DND-41 (cell line): Measurements from ENCODE around the gene TGM2.

Experiments used
- ATAC-seq: fragments of 200-7000 bp; cut with Tn5 transposase; 3 replicates; pipeline ENCODE4 v1.9.1; 2021; ENCODE audit warnings: low read depth; ENCODE audit not compliant: insufficient read depth
- DNase-seq: peaks from one replicate; pipeline ENCODE4 v3.0.0-alpha.2; 2020
- H2AFZ ChIP-seq: 2 replicates; pipeline ENCODE4 v1.6.0; 2012; ENCODE audit warnings: low read depth, low read length
- H3K27ac ChIP-seq: 2 replicates; pipeline ENCODE4 v1.5.1; 2012; ENCODE audit warnings: low read length, inconsistent platforms
- H3K27me3 ChIP-seq: fragments of 200-600 bp; sonication (generic); 2 replicates; pipeline ENCODE4 v1.6.0; 2012; ENCODE audit warnings: low read length, mild to moderate bottlenecking, inconsistent platforms; ENCODE audit not compliant: insufficient read depth, poor library complexity
- H3K36me3 ChIP-seq: 2 replicates; pipeline ENCODE4 v1.5.1; 2012; ENCODE audit warnings: low read length, inconsistent platforms; ENCODE audit not compliant: insufficient read depth
- H3K4me1 ChIP-seq: 2 replicates; pipeline ENCODE4 v1.5.1; 2012; ENCODE audit warnings: mild to moderate bottlenecking, low read length; ENCODE audit not compliant: insufficient read depth
- H3K4me2 ChIP-seq: 2 replicates; pipeline ENCODE4 v1.6.0; 2012; ENCODE audit warnings: mild to moderate bottlenecking, moderate library complexity, low read length, inconsistent platforms; ENCODE audit not compliant: insufficient read depth
- H3K4me3 ChIP-seq, 2 experiments: fragments of 200-600 bp in 1 of 2; shearing (Covaris generic) in 1 of 2; 2 replicates each; pipeline ENCODE4 v1.5.1; 2012 to 2016; ENCODE audit warnings: inconsistent platforms in 2 of 2, low read length in 2 of 2, mild to moderate bottlenecking in 2 of 2, low read depth in 1 of 2, moderate library complexity in 1 of 2
- H3K79me2 ChIP-seq: 2 replicates; pipeline ENCODE4 v1.6.0; 2012; ENCODE audit warnings: low read length, inconsistent platforms; ENCODE audit not compliant: insufficient read depth
- H3K9ac ChIP-seq: 2 replicates; pipeline ENCODE4 v1.6.0; 2012; ENCODE audit warnings: low read depth, mild to moderate bottlenecking, inconsistent platforms, low read length, moderate library complexity
- H3K9me3 ChIP-seq: 2 replicates; pipeline ENCODE4 v1.5.1; 2012; ENCODE audit warnings: low read length, moderate library complexity, mild to moderate bottlenecking, inconsistent platforms; ENCODE audit not compliant: insufficient read depth, severe bottlenecking
- H4K20me1 ChIP-seq: 2 replicates; pipeline ENCODE4 v1.6.0; 2012; ENCODE audit warnings: low read length; ENCODE audit not compliant: insufficient read depth
- CTCF ChIP-seq: IDR thresholded peaks from 2 replicates; pipeline ENCODE4 v1.5.1; 2012; ENCODE audit warnings: borderline replicate concordance, low read length, moderate library complexity, mild to moderate bottlenecking; ENCODE audit not compliant: poor library complexity, severe bottlenecking; ENCODE audit errors: extremely low read depth
- EZH2 ChIP-seq: IDR thresholded peaks from 3 replicates; pipeline ENCODE4 v1.6.1; 2012; ENCODE audit warnings: borderline replicate concordance, low read depth, mild to moderate bottlenecking, moderate library complexity, low read length, inconsistent platforms; ENCODE audit not compliant: severe bottlenecking

TGM2 gene

DNA sequence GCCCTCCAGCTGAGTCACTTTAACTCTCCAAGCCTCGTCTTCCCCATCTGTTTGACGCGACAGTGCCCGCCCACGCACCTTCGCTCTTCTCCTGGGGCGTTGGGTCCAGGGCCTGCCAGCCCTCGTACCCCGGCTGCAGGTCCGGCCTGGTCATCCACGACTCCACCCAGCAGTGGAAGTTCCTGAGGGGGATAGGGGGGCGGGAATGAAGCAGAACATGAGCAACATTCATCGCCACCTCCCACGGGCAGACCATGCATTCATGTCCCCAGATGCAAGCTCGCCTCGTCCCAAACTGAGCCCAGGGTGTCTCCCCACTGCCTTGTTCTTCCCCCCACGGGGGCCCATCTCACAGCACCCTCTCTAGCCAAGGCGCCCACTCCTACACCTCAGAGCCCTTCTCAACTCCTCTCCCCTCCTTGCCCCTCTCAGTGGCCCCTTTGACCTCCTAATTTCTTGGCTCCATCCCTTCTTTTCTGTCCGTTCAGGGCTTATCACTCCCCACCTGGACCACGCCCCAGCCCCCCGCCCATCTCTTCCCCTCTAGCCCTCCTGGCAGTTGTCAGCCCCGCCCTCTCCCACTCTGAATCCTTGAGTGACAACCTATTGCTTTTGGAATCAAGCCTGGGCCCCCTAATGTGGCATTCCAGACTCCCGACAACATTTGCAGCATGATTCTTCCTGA is 23.7 kb downstream of the TGM2 start:
- Histone ChIP-seq H3K36me3 (no peaks in the 10 kb centered on the region), H3K27ac (no peak overlapping the region), H3K4me1 (no peaks in the 10 kb centered on the region)

DNA sequence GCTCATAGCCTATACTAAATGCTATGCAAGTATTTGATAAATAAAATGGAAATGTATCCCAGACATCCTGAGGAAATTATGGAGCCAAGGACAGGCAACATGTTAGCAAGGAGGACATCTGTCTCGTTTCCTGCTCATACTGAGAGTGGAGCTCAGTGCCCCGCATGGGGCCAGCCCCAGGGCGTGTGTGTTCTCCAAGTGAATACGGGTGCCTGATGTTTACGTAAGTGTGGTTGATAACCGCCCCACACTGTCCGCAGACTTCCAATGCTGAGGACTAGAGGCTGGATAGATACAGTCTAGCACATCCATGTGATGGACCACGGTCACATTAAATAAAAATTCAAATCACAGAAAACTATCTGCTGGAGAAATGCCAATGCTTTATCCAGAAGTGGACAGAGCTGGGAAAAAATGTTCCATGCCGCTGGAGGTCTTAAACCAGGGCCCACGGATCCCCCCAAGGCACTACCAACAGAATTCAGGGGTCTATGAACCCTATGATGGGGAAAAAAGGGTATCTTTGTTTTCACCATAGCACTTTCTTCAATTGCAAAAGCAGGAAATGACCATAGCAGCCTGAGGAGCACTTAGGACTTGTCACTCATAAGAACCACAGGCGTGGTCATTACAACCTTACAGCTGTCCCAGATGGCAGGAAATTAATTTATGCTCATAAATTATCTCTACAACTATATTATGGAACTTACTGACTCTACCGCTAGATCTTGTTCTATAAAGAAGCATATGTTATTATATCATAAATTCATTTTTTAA is 24.9 kb downstream of the TGM2 start:
- Histone ChIP-seq H3K4me2 (no peak overlapping the region), H4K20me1 (peaks cover 8% of the 10 kb centered on the region), H3K9me3 (no peaks in the 10 kb centered on the region), H3K27ac (no peak overlapping the region), H3K27me3 (peaks cover 25% of the 10 kb centered on the region), H2AFZ (no peak overlapping the region), H3K36me3 (no peaks in the 10 kb centered on the region), H3K79me2 (no peaks in the 10 kb centered on the region), H3K4me3 (no peak overlapping the region), H3K4me1 (no peaks in the 10 kb centered on the region), H3K9ac (no peak overlapping the region)
- DNase-seq (no peak), ATAC-seq (no peak)
- TF ChIP-seq CTCF = no peak
- no peak for TF ChIP-seq EZH2

More for the DNA sequence above, 23.7 kb downstream of the TGM2 start:
- ATAC-seq (no peak), DNase-seq (no peak)
- H3K27me3 ChIP-seq = peaks cover 25% of the 10 kb centered on the region
- H3K9ac ChIP-seq = no peak overlapping the region
- H3K4me2 ChIP-seq = no peak overlapping the region
- H3K79me2 ChIP-seq = no peaks in the 10 kb centered on the region
- TF ChIP-seq CTCF (no peak), EZH2 (no peak)
- H4K20me1 ChIP-seq = peaks cover 8% of the 10 kb centered on the region
- H3K4me3 ChIP-seq = no peak overlapping the region
- H2AFZ ChIP-seq = no peak overlapping the region
- H3K9me3 ChIP-seq = no peaks in the 10 kb centered on the region

- Histone ChIP-seq H2AFZ (no peak overlapping the region), H3K4me3 (no peak overlapping the region), H3K4me2 (no peak overlapping the region), H3K79me2 (no peaks in the 10 kb centered on the region), H3K9me3 (no peaks in the 10 kb centered on the region), H3K4me1 (no peaks in the 10 kb centered on the region), H3K27me3 (peaks cover 18% of the 10 kb centered on the region), H4K20me1 (peaks cover 12% of the 10 kb centered on the region), H3K9ac (no peak overlapping the region), H3K36me3 (no peaks in the 10 kb centered on the region), H3K27ac (no peak overlapping the region)
- DNase-seq (no peak), ATAC-seq (no peak)
- TF ChIP-seq CTCF (no peak), EZH2 (no peak)
Observed at GRCh38 chr20:38139156-38139912, 25.7 kb downstream of the TGM2 start.
